Adipocyte (in vitro differentiated cells): ENCODE measurements around the gene MAGEB1.

Experiments
- DNase-seq: peaks from one replicate; pipeline ENCODE4 v3.0.0-alpha.2; 2015; ENCODE audit warnings: low read depth
- H3K27me3 ChIP-seq: replicated peaks from 2 replicates; pipeline ENCODE4 v1.7.0; 2013; ENCODE audit warnings: mild to moderate bottlenecking, low read length, moderate library complexity; ENCODE audit not compliant: control insufficient read depth, insufficient read depth
- H3K36me3 ChIP-seq: 2 replicates; pipeline ENCODE4 v1.7.0; 2013; ENCODE audit warnings: low read length, mild to moderate bottlenecking, moderate library complexity; ENCODE audit not compliant: control insufficient read depth, insufficient read depth, severe bottlenecking
- H3K4me1 ChIP-seq: 2 replicates; pipeline ENCODE4 v1.7.0; 2013; ENCODE audit warnings: mild to moderate bottlenecking, low read length, moderate library complexity; ENCODE audit not compliant: control insufficient read depth, insufficient read depth
- H3K4me3 ChIP-seq: 2 replicates; pipeline ENCODE4 v1.7.0; 2013; ENCODE audit warnings: mild to moderate bottlenecking, low read length, moderate library complexity
- H3K9ac ChIP-seq: 2 replicates; pipeline ENCODE4 v1.7.0; 2013; ENCODE audit warnings: mild to moderate bottlenecking, low read length, moderate library complexity
- H3K9me3 ChIP-seq: 2 replicates; pipeline ENCODE4 v1.7.0; 2013; ENCODE audit warnings: mild to moderate bottlenecking, low read length, moderate library complexity; ENCODE audit not compliant: control insufficient read depth

Gene MAGEB1

GRCh38 chrX:30253257-30253656, 6.3 kb downstream of the MAGEB1 start:
- DNase-seq: no peak
- H3K9ac ChIP-seq: no peak overlapping the region
- H3K36me3 ChIP-seq: no peaks in the 10 kb centered on the region
- H3K4me3 ChIP-seq: no peak overlapping the region
- peaks cover 61% of the 10 kb centered on the region for H3K27me3 ChIP-seq
- peaks cover 18% of the 10 kb centered on the region for H3K9me3 ChIP-seq
- no peaks in the 10 kb centered on the region for H3K4me1 ChIP-seq

GRCh38 chrX:30259927-30260326, 13.0 kb downstream of the MAGEB1 start:
- DNase-seq: no peak
- H3K4me3 ChIP-seq: no peak overlapping the region
- H3K27me3 ChIP-seq: peaks cover 55% of the 10 kb centered on the region
- peaks cover 13% of the 10 kb centered on the region for H3K9me3 ChIP-seq
- H3K36me3 ChIP-seq: no peaks in the 10 kb centered on the region
- no peak overlapping the region for H3K9ac ChIP-seq
- H3K4me1 ChIP-seq: no peaks in the 10 kb centered on the region

- Histone ChIP-seq H3K9ac (no peak overlapping the region), H3K4me1 (no peaks in the 10 kb centered on the region), H3K9me3 (peaks cover 9% of the 10 kb centered on the region), H3K36me3 (no peaks in the 10 kb centered on the region), H3K27me3 (peaks cover 62% of the 10 kb centered on the region), H3K4me3 (no peak overlapping the region)
- no peak for DNase-seq
These were observed 14.1 kb downstream of the MAGEB1 start for GRCh38 chrX:30261012-30261411.

GRCh38 chrX:30262763-30263162, 15.8 kb downstream of the MAGEB1 start:
- H3K9ac ChIP-seq: no peak overlapping the region
- peaks cover 53% of the 10 kb centered on the region for H3K27me3 ChIP-seq
- no peak for DNase-seq
- no peaks in the 10 kb centered on the region for H3K9me3 ChIP-seq
- no peaks in the 10 kb centered on the region for H3K36me3 ChIP-seq
- no peak overlapping the region for H3K4me3 ChIP-seq
- no peaks in the 10 kb centered on the region for H3K4me1 ChIP-seq

- Histone ChIP-seq H3K36me3 (no peaks in the 10 kb centered on the region), H3K9ac (no peak overlapping the region), H3K4me3 (no peak overlapping the region), H3K9me3 (peaks cover 5% of the 10 kb centered on the region), H3K4me1 (no peaks in the 10 kb centered on the region), H3K27me3 (peaks cover 22% of the 10 kb centered on the region)
- DNase-seq: no peak
These were observed 23.7 kb downstream of the MAGEB1 start for GRCh38 chrX:30270639-30271038.

GRCh38 chrX:30275498-30275897, 28.6 kb downstream of the MAGEB1 start:
- Histone ChIP-seq H3K4me1 (peaks cover 23% of the 10 kb centered on the region), H3K4me3 (no peak overlapping the region), H3K9ac (no peak overlapping the region), H3K36me3 (no peaks in the 10 kb centered on the region), H3K9me3 (no peaks in the 10 kb centered on the region), H3K27me3 (peaks cover 6% of the 10 kb centered on the region)
- DNase-seq: peak; percentile 55

- Histone ChIP-seq H3K4me3 (no peak overlapping the region), H3K9ac (no peak overlapping the region), H3K36me3 (no peaks in the 10 kb centered on the region), H3K9me3 (no peaks in the 10 kb centered on the region), H3K27me3 (no peaks in the 10 kb centered on the region), H3K4me1 (peaks cover 33% of the 10 kb centered on the region)
- DNase-seq: no peak
These were observed 31.4 kb downstream of the MAGEB1 start for GRCh38 chrX:30278365-30278764.

GRCh38 chrX:30280428-30280827, 33.5 kb downstream of the MAGEB1 start:
- Histone ChIP-seq H3K4me1 (peaks cover 46% of the 10 kb centered on the region), H3K9ac (no peak overlapping the region), H3K36me3 (no peaks in the 10 kb centered on the region), H3K9me3 (no peaks in the 10 kb centered on the region), H3K4me3 (no peak overlapping the region), H3K27me3 (no peaks in the 10 kb centered on the region)
- no peak for DNase-seq

- Histone ChIP-seq H3K4me1 (peaks cover 46% of the 10 kb centered on the region), H3K36me3 (no peaks in the 10 kb centered on the region), H3K9ac (no peak overlapping the region), H3K9me3 (no peaks in the 10 kb centered on the region), H3K27me3 (no peaks in the 10 kb centered on the region), H3K4me3 (no peak overlapping the region)
- DNase-seq: peak; percentile 19
These were observed 35.6 kb downstream of the MAGEB1 start for GRCh38 chrX:30282527-30282926.

- H3K4me3 ChIP-seq: peak overlapping the region; percentile 33
- peaks cover 39% of the 10 kb centered on the region for H3K4me1 ChIP-seq
- peak overlapping the region; percentile 49 for H3K9ac ChIP-seq
- DNase-seq: peak; percentile 81
- no peaks in the 10 kb centered on the region for H3K9me3 ChIP-seq
- no peaks in the 10 kb centered on the region for H3K36me3 ChIP-seq
- H3K27me3 ChIP-seq: no peaks in the 10 kb centered on the region
These were observed 36.7 kb downstream of the MAGEB1 start for GRCh38 chrX:30283456-30284200.

GRCh38 chrX:30296408-30297254, 49.7 kb downstream of the MAGEB1 start:
- DNase-seq: no peak
- H3K9me3 ChIP-seq: no peaks in the 10 kb centered on the region
- peaks cover 16% of the 10 kb centered on the region for H3K27me3 ChIP-seq
- H3K9ac ChIP-seq: no peak overlapping the region
- H3K4me3 ChIP-seq: no peak overlapping the region
- H3K4me1 ChIP-seq: peaks cover 4% of the 10 kb centered on the region
- H3K36me3 ChIP-seq: no peaks in the 10 kb centered on the region
